ENCODE data around the gene LYPD8.

DNA sequence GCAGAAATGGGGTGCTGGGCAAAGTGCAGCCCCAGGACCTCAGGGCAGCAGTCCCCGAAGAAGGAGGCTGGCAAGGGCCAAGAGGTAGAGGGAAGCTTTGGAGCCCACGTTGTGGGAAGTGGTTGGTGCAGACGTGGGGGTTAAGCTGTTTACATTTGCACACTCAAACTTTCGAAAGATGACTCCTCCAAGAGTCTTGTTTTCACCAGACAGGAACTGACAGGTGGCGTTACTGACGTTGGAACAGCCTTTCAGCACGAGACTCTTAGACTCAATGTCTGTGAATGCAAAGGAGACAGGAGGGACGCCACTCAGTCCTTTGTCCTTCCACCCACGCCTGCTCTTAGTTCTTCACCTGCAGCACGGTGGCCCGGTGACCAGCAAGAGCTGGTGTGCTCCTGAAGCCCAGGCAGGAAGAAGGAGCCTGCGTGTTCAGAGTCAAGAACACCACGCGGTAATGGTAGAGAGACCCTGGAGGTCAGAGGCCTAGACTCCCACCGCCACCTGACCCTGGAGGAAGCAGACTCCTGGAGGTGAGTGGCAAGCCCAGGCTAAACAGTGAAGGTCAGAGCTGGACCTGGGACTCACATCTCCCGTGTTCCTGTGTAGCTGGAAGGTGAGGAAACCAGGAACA, 15.9 kb downstream of the LYPD8 start:
- TF ChIP-seq POLR2A (IDR thresholded peaks at IDR 0.05; ENCODE audit: low read length) (no peak), GATA1 (IDR thresholded peaks at IDR 0.05; ENCODE audit: low read depth, low read length) (no peak)

All from erythroblast (primary cell).